ENCODE measurements around the gene SNX30. TPM values are rescaled to one million over a fixed set of nuclear protein-coding genes. Genes with fewer than 3 reads are reported as not detected.

SNX30 gene
- total RNA-seq, 4 donors from 2014 or later = 5.5 to 9.4 (median 7.4) TPM

DNA sequence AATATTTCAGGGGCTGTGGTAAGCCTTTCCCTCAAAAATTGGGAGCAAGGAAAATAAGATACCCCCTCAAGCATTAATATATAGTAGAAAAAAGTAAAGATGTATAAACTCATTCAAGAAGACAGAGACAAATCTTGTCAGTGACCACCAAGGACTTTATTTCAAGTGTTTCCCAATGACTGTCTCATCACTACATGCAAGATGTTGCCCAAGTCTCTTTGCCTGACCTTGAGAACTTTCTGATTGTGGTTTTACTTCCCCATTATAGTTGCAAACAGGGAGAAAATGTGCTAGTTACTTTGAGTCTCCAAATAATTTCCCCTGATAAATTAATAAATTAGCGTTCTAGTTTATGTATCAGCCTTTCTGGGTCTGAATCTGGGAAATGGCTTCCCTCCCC lies 144.1 kb downstream of the SNX30 start:
- intact Hi-C loops (cut with DNase I) = no loop called here
- no peak for DNase-seq
- no peaks in the 10 kb centered on the region for H3K27me3 ChIP-seq

DNA sequence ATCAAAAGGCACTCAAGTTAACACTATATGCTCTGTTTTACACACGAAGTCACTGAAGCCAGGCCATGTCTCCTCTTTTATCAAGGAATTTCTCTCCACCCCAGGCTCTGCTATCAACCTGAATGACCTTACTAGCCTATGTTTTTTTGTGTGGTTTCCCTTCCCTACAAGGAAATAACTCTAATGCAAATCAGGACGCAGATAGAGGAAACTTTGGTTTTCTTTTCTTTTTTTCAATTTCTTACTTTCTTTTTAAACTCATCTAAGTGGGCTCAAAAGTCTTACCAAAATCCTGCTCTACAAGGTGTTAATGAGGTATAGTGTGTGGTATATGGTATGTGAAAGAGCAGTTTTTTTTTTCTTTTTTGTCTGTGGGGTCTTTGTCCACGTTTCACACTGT lies 145.6 kb downstream of the SNX30 start:
- Histone ChIP-seq H3K4me3 (replicated peaks in 1 of 3) (no peak overlapping the region), H3K27me3 (no peaks in the 10 kb centered on the region), H3K36me3 (no peaks in the 10 kb centered on the region), H3K9me3 (no peaks in the 10 kb centered on the region), H3K4me1 (no peaks in the 10 kb centered on the region), H3K27ac (no peak overlapping the region)
- no peak for TF ChIP-seq POLR2A (IDR thresholded peaks at IDR 0.05)
- TF ChIP-seq, protein P1, sequence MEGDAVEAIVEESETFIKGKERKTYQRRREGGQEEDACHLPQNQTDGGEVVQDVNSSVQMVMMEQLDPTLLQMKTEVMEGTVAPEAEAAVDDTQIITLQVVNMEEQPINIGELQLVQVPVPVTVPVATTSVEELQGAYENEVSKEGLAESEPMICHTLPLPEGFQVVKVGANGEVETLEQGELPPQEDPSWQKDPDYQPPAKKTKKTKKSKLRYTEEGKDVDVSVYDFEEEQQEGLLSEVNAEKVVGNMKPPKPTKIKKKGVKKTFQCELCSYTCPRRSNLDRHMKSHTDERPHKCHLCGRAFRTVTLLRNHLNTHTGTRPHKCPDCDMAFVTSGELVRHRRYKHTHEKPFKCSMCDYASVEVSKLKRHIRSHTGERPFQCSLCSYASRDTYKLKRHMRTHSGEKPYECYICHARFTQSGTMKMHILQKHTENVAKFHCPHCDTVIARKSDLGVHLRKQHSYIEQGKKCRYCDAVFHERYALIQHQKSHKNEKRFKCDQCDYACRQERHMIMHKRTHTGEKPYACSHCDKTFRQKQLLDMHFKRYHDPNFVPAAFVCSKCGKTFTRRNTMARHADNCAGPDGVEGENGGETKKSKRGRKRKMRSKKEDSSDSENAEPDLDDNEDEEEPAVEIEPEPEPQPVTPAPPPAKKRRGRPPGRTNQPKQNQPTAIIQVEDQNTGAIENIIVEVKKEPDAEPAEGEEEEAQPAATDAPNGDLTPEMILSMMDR (IDR thresholded peaks at IDR 0.05) = no peak
- 45 to 52% methylated on average over 3 of the region's 3 CpGs for WGBS, 2 donors
- DNase-seq = no peak
- intact Hi-C loops (cut with DNase I) = no loop called here

More for the DNA sequence above, 144.1 kb downstream of the SNX30 start:
- H3K4me1 ChIP-seq = peaks cover 5 to 10% of the 10 kb centered on the region in 2 donors
- H3K27ac ChIP-seq = no peak overlapping the region
- H3K36me3 ChIP-seq = no peaks in the 10 kb centered on the region
- no peak overlapping the region for H3K4me3 ChIP-seq (replicated peaks in 1 of 3)
- TF ChIP-seq, protein P1 (IDR thresholded peaks at IDR 0.05) = no peak
- TF ChIP-seq POLR2A (IDR thresholded peaks at IDR 0.05) = no peak
- 90 to 95% methylated on average over 1 of the region's 1 CpG for WGBS, 2 donors
- H3K9me3 ChIP-seq = no peaks in the 10 kb centered on the region

DNA sequence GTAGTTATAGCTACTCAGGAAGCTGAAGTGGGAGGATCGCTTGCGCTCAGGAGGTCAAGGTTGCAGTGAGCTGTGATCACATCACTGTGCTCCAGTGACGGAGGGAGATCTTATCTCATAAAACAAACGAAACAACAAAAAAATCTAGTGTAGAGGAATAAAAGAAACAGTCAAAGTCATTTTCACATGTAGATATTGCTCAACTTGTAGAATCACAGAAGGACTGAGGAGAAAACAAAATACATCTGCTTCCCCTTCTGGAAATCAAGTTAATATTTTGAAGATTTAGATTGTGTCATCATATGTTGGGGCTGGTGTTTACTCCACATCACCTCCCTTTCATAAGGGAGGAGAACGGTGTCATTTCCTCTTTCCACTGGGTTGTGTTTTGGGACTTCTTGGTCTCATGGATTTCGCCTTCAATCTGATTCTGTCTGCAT lies 148.3 kb downstream of the SNX30 start:
- WGBS, 2 donors = 34 to 44% methylated on average over 6 of the region's 6 CpGs
- Histone ChIP-seq H3K9me3 (no peaks in the 10 kb centered on the region), H3K4me3 (replicated peaks in 1 of 3) (no peak overlapping the region), H3K36me3 (no peaks in the 10 kb centered on the region), H3K27me3 (no peaks in the 10 kb centered on the region), H3K27ac (no peak overlapping the region), H3K4me1 (no peaks in the 10 kb centered on the region)
- intact Hi-C loops (cut with DNase I) = no loop called here
- no peak for DNase-seq
- TF ChIP-seq, protein P1 (IDR thresholded peaks at IDR 0.05) = no peak
- no peak for TF ChIP-seq POLR2A (IDR thresholded peaks at IDR 0.05)

DNA sequence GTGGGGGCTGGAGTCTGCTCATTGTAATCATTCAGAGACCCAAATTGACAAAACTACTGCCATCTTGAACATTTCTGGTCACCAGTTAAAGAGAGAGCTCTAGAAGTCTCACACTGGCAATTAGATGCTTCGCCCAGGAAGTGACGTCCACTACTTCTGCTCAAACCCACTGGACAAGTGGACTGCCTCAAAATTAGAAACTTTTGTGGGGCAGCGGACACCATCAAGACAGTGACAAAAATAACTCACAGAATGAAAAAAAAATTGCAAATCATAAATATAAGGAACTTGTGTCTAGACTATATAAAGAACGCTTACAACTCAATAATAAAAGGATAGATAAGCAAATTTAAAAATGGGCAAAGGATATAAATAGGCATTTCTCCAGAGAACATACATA lies 149.9 kb downstream of the SNX30 start:
- 84 to 90% methylated on average over 4 of the region's 4 CpGs for WGBS, 2 donors
- intact Hi-C loops (cut with DNase I) = no loop called here
- Histone ChIP-seq H3K27ac (no peak overlapping the region), H3K36me3 (no peaks in the 10 kb centered on the region), H3K27me3 (no peaks in the 10 kb centered on the region), H3K4me3 (replicated peaks in 1 of 3) (no peak overlapping the region), H3K9me3 (no peaks in the 10 kb centered on the region), H3K4me1 (no peaks in the 10 kb centered on the region)
- DNase-seq = no peak
- TF ChIP-seq POLR2A (IDR thresholded peaks at IDR 0.05) = no peak
- TF ChIP-seq, protein P1 (IDR thresholded peaks at IDR 0.05) = no peak

DNA sequence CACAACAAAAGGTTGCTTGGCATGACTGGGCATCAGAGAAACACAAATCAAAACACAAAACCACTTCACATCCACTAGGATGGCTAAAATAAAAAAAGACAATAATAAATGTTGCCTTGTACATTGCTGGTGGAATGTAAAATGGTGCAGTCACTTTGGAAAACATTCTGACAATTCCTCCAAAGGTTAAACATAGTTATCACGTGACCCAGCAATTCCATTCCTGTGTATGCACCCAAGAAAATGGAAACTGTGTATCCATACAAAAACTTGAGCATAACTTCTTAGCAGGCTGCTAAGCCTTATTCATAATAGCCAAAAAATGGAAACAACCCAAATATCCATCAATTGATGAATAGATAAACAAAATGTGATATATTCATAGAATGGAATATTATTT lies 150.3 kb downstream of the SNX30 start:
- TF ChIP-seq, protein P1 (IDR thresholded peaks at IDR 0.05) = no peak
- no peak for TF ChIP-seq POLR2A (IDR thresholded peaks at IDR 0.05)
- intact Hi-C loops (cut with DNase I) = no loop called here
- H3K4me3 ChIP-seq (replicated peaks in 1 of 3) = no peak overlapping the region

More for the DNA sequence above, 150.3 kb downstream of the SNX30 start:
- H3K9me3 ChIP-seq = no peaks in the 10 kb centered on the region
- H3K27ac ChIP-seq = no peak overlapping the region
- H3K27me3 ChIP-seq = no peaks in the 10 kb centered on the region
- H3K4me1 ChIP-seq = no peaks in the 10 kb centered on the region
- no peak for DNase-seq
- no peaks in the 10 kb centered on the region for H3K36me3 ChIP-seq
- 58 to 63% methylated on average over 1 of the region's 1 CpG for WGBS, 2 donors
